BJ (cell line): ENCODE results near the gene GAK. TPM values are rescaled to one million over a fixed set of nuclear protein-coding genes. Genes with fewer than 3 reads are reported as not detected.

ENCODE experiments used
- CTCF ChIA-PET: fragments of 350-600 bp; formaldehyde crosslinking; extraction: SDS; loops from one replicate; lab custom pipeline; 2021; ENCODE audit warnings: antibody characterized with exemption, inconsistent platforms; lab: Yijun Ruan, JAX
- POLR2A ChIA-PET: fragments of 300-600 bp; sonication (Branson Sonifier 250); formaldehyde crosslinking; extraction: SDS; loops from one replicate; lab custom pipeline; 2021; ENCODE audit warnings: antibody characterized with exemption; lab: Charles Lee
- DNase-seq: peaks from one replicate; pipeline ENCODE4 v3.0.0-alpha.2; 2011; ENCODE audit warnings: low read depth
- H3K27me3 ChIP-seq: 2 replicates; pipeline ENCODE4 v1.6.0; 2011; ENCODE audit warnings: low read length; ENCODE audit not compliant: control insufficient read depth, insufficient read depth
- H3K36me3 ChIP-seq: 2 replicates; pipeline ENCODE4 v1.5.1; 2011; ENCODE audit warnings: low read length; ENCODE audit not compliant: control insufficient read depth, insufficient read depth
- H3K4me3 ChIP-seq: 2 replicates; pipeline ENCODE4 v1.5.1; 2011; ENCODE audit warnings: low read depth, mild to moderate bottlenecking, control low read depth, low read length
- polyA plus RNA-seq: library from polyadenylated mRNA; depleted of rRNA; stranded (reverse); fragments of >200 nt; gene quantifications from 2 replicates; pipeline ENCODE4 v1.2.3, GENCODE V29; 2011
- TF ChIP-seq, protein P1 (sequence below): IDR thresholded peaks from 2 replicates; pipeline ENCODE4 v1.5.1; 2011; ENCODE audit warnings: low read depth, mild to moderate bottlenecking, control low read depth, inconsistent platforms, low read length, moderate library complexity; ENCODE audit not compliant: insufficient read depth

GAK gene
- polyA plus RNA-seq, 1 experiment = 26.3 TPM

DNA sequence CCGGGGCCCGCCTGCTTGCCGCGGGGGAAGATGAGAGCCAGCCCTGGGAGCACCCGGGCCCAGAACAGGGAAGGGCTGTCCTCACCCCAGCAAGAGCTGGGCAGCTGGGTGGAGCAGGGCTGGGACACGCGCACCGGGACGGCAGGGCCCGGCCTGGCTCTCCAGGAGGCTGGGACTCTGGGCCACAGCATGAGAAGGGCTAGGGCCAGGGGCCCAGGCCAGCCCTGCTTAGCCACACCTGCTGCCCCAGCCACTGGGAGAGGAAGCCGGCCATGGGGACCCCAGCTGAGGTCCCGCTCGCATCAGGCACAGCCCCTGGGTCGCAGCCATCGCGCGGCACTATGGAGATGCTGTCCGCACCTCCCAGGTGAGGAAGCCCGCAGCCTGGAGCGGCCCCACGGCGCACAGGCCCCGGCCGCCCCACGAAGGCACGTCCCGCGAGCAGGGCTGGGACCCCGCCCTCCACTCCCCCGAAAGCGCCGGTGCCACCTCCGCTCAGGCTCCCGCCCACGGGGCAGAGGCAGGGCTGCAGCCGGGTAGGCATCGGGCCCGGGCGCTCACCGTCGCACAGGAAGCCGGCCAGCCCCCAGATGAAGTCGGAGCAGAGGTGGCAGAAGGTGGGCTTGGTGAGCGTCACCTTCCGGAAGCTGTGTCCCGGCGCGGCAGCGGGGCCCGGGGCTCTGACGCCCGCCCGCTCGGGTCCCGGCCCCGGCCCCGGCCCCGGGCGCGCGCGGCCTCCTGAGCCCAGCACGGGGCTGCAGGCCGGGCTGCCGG lies 40.7 kb upstream of the GAK start:
- no peak for DNase-seq
- ChIA-PET CTCF (no interaction called here), POLR2A (no interaction called here)
- no peaks in the 10 kb centered on the region for H3K27me3 ChIP-seq
- peak overlapping the region; percentile 63 for H3K4me3 ChIP-seq
- H3K36me3 ChIP-seq = peaks cover 3% of the 10 kb centered on the region; the same call in 1 of the 2 replicates
- TF ChIP-seq, protein P1, sequence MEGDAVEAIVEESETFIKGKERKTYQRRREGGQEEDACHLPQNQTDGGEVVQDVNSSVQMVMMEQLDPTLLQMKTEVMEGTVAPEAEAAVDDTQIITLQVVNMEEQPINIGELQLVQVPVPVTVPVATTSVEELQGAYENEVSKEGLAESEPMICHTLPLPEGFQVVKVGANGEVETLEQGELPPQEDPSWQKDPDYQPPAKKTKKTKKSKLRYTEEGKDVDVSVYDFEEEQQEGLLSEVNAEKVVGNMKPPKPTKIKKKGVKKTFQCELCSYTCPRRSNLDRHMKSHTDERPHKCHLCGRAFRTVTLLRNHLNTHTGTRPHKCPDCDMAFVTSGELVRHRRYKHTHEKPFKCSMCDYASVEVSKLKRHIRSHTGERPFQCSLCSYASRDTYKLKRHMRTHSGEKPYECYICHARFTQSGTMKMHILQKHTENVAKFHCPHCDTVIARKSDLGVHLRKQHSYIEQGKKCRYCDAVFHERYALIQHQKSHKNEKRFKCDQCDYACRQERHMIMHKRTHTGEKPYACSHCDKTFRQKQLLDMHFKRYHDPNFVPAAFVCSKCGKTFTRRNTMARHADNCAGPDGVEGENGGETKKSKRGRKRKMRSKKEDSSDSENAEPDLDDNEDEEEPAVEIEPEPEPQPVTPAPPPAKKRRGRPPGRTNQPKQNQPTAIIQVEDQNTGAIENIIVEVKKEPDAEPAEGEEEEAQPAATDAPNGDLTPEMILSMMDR = no peak

DNA sequence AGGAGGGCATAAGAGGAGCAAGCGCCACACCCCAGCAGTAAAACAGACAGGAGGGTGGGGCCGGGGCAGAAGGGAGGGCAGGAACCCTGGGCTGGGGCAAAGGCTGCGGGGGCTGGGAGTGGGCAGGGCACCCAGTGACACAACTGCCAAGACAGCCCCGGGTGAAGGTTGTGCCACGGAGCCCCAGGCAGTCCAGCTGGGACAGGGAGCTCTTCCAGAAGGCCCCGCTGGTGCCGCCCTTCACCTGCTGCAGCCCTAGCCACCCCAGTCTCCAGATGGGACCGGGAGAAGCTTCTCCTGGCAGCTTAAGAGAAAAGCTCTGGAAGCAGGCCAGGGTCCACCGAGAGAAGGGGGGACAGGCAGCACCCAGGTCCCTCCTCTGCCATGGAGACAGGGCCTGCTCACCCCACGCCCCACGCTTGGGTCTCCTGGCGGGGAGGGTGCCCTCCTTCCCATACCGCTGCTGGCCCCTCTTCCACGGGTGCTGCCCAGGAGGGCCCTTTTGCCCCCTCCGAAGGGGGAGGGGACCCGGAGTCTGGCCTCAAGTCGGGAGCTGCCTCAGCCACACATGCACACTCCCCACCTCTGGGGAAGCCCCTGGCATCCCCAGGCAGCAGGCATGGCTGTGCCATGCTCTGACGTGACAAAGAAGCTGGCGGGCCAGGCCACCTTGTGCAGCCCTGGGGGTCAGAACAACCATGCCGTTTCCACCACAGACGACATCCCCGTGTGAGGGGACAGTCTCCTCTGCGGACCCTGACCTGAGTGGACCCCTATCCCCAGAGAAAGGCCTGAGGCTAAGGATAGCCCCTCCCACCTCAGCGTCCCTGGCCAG lies 39.8 kb upstream of the GAK start:
- H3K4me3 ChIP-seq = peak overlapping the region; percentile 63
- DNase-seq = no peak
- no peaks in the 10 kb centered on the region for H3K27me3 ChIP-seq
- TF ChIP-seq, protein P1 = no peak
- ChIA-PET CTCF (no interaction called here), POLR2A (no interaction called here)
- H3K36me3 ChIP-seq = peaks cover 4% of the 10 kb centered on the region

DNA sequence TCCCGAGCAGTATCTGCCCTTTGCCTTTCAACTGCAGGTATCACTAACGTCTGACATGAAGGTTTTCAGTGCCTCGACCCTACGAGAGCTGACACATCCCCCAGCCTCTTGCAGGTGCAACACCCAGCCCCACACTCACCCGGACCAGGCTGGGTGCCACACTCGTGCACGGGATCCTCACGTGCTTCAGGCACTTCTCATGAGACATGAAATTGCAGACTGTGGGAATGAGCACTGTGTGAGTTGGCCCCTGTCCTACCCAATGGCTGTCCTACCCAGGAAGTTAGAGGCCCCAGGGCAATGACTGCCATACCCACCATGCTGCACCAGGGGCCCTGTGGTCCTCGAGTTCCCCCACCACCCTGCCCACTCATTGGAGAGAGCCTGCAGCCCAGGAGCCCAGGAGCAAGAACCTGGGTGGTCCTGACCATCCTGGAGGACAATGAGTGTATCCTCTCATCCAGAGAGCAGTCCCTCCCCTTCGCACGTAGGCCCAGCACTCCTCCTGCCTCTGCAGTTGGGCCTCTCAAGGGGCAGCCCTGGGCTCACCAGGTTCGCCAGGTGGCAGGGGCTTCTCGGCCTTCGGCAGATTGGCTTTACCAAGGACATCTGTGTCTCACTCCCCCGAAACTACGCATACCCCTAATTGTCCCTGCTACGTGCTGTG lies 38.9 kb upstream of the GAK start:
- peaks cover 11% of the 10 kb centered on the region for H3K36me3 ChIP-seq
- H3K27me3 ChIP-seq = no peaks in the 10 kb centered on the region
- TF ChIP-seq, protein P1 = no peak
- H3K4me3 ChIP-seq = no peak overlapping the region
- ChIA-PET POLR2A (no interaction called here), CTCF (no interaction called here)
- no peak for DNase-seq

DNA sequence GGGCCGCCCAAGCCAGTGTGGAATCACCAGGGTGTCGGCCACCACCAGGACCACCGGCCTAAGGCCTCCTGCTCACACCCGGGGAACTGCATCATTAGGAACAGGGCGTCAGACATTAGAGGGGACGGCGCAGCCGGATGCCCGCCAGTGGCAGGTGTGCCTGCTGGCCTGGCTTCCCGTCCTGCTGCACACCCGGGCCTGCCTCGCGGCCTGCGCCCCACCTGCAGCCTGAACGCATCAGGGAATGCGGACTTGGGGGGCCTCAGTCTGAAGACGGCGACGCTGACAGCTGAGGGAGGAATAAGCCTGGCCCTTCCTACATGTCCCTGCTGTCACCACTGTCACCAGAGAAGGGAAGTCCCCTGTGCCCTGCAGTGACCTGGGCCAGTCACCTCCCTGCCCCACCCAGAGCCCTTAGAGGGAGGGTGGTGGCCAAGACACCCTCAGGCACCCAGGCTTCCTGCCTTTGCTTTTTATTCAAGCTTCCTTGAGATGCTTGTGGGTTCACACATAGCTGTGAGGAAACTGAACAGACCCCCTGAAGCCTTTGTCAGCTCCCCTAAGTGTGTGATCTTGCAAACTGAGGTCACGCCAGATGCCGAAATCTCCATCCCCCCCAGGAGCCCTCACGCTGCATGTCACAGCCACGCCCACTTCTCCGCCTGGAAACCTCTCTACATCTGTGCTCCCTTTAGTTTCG lies 38.1 kb upstream of the GAK start:
- DNase-seq = no peak
- ChIA-PET CTCF (no interaction called here), POLR2A (no interaction called here)

More for the DNA sequence above, 38.1 kb upstream of the GAK start:
- H3K4me3 ChIP-seq = no peak overlapping the region
- peaks cover 15% of the 10 kb centered on the region for H3K36me3 ChIP-seq
- TF ChIP-seq, protein P1 = no peak
- no peaks in the 10 kb centered on the region for H3K27me3 ChIP-seq
